ENCODE results near the gene TMEM80. TPM values are rescaled to one million over a fixed set of nuclear protein-coding genes. Genes with fewer than 3 reads are reported as not detected.

TMEM80 gene
- total RNA-seq, 2 experiments from 2014 or later, result 38.9 to 39.7 TPM

Other genes starting within 250 kb of the TMEM80 start
- gene PTDSS2, start 245.5 kb upstream of the TMEM80 start, total RNA-seq, result 10 to 100 TPM; 27.6 to 27.8 TPM
- gene RNH1, start 188.6 kb upstream of the TMEM80 start, total RNA-seq, result 10 to 100 TPM; 88.9 to 93.2 TPM
- 10 to 100 TPM; 47.6 to 49.9 TPM for gene HRAS, start 160.2 kb upstream of the TMEM80 start, total RNA-seq
- gene LRRC56, start 158.3 kb upstream of the TMEM80 start, total RNA-seq, result 1 to 10 TPM; 4.3 to 4.7 TPM
- 1 to 10 TPM; 2.5 to 2.7 TPM for gene LMNTD2, start 135.1 kb upstream of the TMEM80 start, total RNA-seq
- gene RASSF7, start 134.8 kb upstream of the TMEM80 start, total RNA-seq, result 10 to 100 TPM; 36.5 to 41.0 TPM
- gene PHRF1, start 119.3 kb upstream of the TMEM80 start, total RNA-seq, result 10 to 100 TPM; 55.4 to 58.9 TPM
- 100 to 1,000 TPM; 160 to 165 TPM for gene IRF7, start 79.9 kb upstream of the TMEM80 start, total RNA-seq
- not detected for gene CDHR5, start 70.9 kb upstream of the TMEM80 start, total RNA-seq
- gene SCT, start 68.6 kb upstream of the TMEM80 start, total RNA-seq, result not detected
- gene DRD4, start 58.5 kb upstream of the TMEM80 start, total RNA-seq, result under 1 TPM; 0.51 to 0.72 TPM
- 10 to 100 TPM; 33.1 to 36.0 TPM for gene DEAF1, start 594 bp upstream of the TMEM80 start, total RNA-seq
- gene EPS8L2, start 10.4 kb downstream of the TMEM80 start, total RNA-seq, result 10 to 100 TPM; 19.0 to 24.5 TPM
- gene TALDO1, start 51.6 kb downstream of the TMEM80 start, total RNA-seq, result 100 to 1,000 TPM; 199 to 206 TPM
- 10 to 100 TPM; 59.8 to 62.4 TPM for gene GATD1, start 81.7 kb downstream of the TMEM80 start, total RNA-seq
- gene CEND1, start 94.3 kb downstream of the TMEM80 start, total RNA-seq, result under 1 TPM in 1 of 2 experiments, not detected in 1; 0.37 TPM
- gene SLC25A22, start 102.5 kb downstream of the TMEM80 start, total RNA-seq, result 10 to 100 TPM; 35.1 to 35.8 TPM
- gene PIDD1, start 109.4 kb downstream of the TMEM80 start, total RNA-seq, result 10 to 100 TPM; 53.4 to 53.6 TPM
- 1,000 to 10,000 TPM; 2,888 to 3,019 TPM for gene RPLP2, start 114.2 kb downstream of the TMEM80 start, total RNA-seq
- 100 to 1,000 TPM; 110 to 125 TPM for gene PNPLA2, start 123.1 kb downstream of the TMEM80 start, total RNA-seq
- gene CRACR2B, start 132.1 kb downstream of the TMEM80 start, total RNA-seq, result 10 to 100 TPM; 10.5 to 11.2 TPM
- 10 to 100 TPM; 36.4 to 37.4 TPM for gene CD151, start 137.1 kb downstream of the TMEM80 start, total RNA-seq
- gene POLR2L, start 146.7 kb downstream of the TMEM80 start, total RNA-seq, result 10 to 100 TPM; 76.7 to 78.9 TPM
- gene TSPAN4, start 147.0 kb downstream of the TMEM80 start, total RNA-seq, result 10 to 100 TPM; 19.0 to 20.3 TPM
- 10 to 100 TPM; 39.7 to 47.9 TPM for gene CHID1, start 215.0 kb downstream of the TMEM80 start, total RNA-seq
- 10 to 100 TPM; 49.1 to 52.1 TPM for gene AP2A2, start 230.1 kb downstream of the TMEM80 start, total RNA-seq